ENCODE measurements around the gene TTC39C. TPM values are rescaled to one million over a fixed set of nuclear protein-coding genes. Genes with fewer than 3 reads are reported as not detected.

TTC39C gene
- total and polyA plus RNA-seq, 2 donors (not counting 1 experiment from before 2014, with no cell fraction given), result 15.8 to 32.0 TPM

DNA sequence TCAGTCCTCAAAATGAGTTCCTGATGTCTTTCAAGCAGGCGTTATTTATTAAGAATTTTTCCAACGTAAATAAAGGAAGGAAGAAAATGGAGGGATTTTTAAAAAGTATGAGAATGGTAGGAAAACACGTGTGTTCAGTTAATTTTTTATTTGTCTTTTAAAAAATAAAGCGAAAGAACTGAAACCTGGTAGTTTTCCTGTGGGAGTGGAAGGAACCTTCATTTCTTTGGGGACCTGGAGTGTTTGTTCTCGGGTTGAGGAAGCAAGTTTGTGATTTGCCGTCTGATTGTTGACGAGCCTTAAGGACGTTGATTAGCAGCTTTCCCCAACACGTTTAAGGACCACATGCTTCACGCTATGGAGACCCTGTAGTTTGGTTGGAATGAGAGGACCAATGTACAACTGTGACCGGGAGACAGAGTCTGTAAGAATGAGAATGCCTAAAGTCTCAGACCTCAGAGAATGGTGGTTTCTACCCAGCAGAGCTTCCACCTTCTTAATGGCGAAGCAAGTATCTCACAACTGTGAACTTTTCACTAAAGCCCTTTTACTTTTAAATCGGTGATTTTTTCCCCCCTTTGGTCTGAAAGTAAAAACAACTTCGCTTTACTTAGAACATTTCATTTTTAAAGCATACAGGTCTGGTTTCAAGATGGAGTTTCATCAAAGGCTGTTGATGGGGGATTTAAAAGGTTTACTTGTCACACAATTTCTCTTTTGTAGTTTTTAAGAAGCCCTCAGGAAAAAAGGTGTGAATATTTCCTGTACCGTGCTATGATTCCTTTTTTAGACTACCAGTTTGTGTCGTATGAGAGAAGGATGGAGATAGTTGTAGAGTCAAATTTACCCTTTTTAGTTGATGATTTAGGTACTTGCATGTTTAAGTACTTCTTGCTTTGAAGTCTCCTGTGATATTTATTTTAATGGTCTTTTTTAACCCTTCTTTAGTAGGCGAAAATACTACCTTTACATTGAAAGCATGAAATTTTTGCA lies 1.4 kb downstream of the TTC39C start:
- no peaks in the 10 kb centered on the region for H3K9me3 ChIP-seq (ENCODE audit: control insufficient read depth, insufficient read depth, low read depth, low read length)
- peak overlapping the region; percentile 67 for H3K4me2 ChIP-seq (ENCODE audit: extremely low read depth, insufficient read depth, low read length)
- H3K27me3 ChIP-seq (ENCODE audit: control insufficient read depth, insufficient read depth, low read length), result no peaks in the 10 kb centered on the region
- no peaks in the 10 kb centered on the region for H3K4me1 ChIP-seq (ENCODE audit: control insufficient read depth, extremely low read depth, insufficient read depth, low read length)
- no peak overlapping the region for H3K9ac ChIP-seq (ENCODE audit: insufficient read depth, low read length)
- H3K27ac ChIP-seq (ENCODE audit: insufficient read depth, low read length), result peak overlapping the region; percentile 81
- TF ChIP-seq CTCF (conservative IDR thresholded peaks at IDR 0.05 in 1 of 2, IDR thresholded peaks at IDR 0.05 in 1 of 2; ENCODE audit: low read depth in 1 of 2, low read length in 2 of 2) (no peak), EZH2 (IDR thresholded peaks at IDR 0.05; ENCODE audit: low read length, missing control alignments) (no peak)
- no peak for DNase-seq (ENCODE audit: low read depth in 2 of 2)
- H2AFZ ChIP-seq (ENCODE audit: low read length), result no peak overlapping the region
- H3K4me3 ChIP-seq (replicated peaks in 1 of 4; ENCODE audit: control extremely low read depth in 1 of 4, insufficient read depth in 1 of 4, low read depth in 3 of 4, low read length in 4 of 4), result peak overlapping the region; percentile 70 to 93 (median 82)
- no peaks in the 10 kb centered on the region for H3K36me3 ChIP-seq (ENCODE audit: control insufficient read depth, insufficient read depth, low read length)
- H3K79me2 ChIP-seq (ENCODE audit: control insufficient read depth, insufficient read depth, low read length), result peaks cover 19% of the 10 kb centered on the region
- no peaks in the 10 kb centered on the region for H4K20me1 ChIP-seq (ENCODE audit: control insufficient read depth, extremely low read depth, insufficient read depth, low read length)

GRCh38 chr18:24016643-24017042 lies 2.1 kb downstream of the TTC39C start:
- H3K9me3 ChIP-seq (ENCODE audit: control insufficient read depth, insufficient read depth, low read depth, low read length), result no peaks in the 10 kb centered on the region
- H3K4me3 ChIP-seq (replicated peaks in 1 of 4; ENCODE audit: control extremely low read depth in 1 of 4, insufficient read depth in 1 of 4, low read depth in 3 of 4, low read length in 4 of 4), result peak overlapping the region in 2 of 4 experiments; percentile 88 to 93
- TF ChIP-seq EZH2 (IDR thresholded peaks at IDR 0.05; ENCODE audit: low read length, missing control alignments), result no peak
- peak; percentile 27 to 44 for TF ChIP-seq CTCF (conservative IDR thresholded peaks at IDR 0.05 in 1 of 2, IDR thresholded peaks at IDR 0.05 in 1 of 2; ENCODE audit: low read depth in 1 of 2, low read length in 2 of 2)

DNA sequence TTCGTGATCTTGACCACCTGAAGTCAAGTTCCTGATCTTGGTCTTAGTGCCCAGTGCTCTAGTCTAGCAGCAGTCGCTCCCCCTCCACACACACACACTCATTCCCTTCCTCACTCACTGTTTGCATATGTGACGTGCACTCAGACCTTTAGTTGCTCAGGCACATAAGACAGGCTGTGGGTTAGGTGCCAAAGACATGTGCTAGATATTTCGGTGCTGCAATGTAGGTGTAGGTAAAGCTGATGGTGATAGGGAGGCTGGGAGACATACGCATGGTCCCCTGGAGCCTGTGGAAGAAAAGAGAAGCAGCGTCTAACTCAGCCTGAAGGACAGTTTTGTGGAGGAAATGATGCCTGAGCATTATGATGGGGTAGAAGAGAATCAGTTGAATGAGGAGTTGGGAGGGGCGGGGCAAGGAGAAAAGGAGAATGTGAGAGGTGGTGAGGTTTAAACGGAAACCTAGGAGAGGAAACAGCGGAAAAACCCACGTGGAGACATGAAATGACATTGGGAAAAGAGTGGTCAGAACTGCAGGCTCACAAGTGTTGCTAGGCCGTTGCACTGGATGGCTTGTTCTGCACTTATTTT lies 3.8 kb downstream of the TTC39C start:
- H3K4me1 ChIP-seq (ENCODE audit: control insufficient read depth, extremely low read depth, insufficient read depth, low read length), result peaks cover 2% of the 10 kb centered on the region
- no peak overlapping the region for H3K9ac ChIP-seq (ENCODE audit: insufficient read depth, low read length)
- no peak overlapping the region for H3K4me3 ChIP-seq (replicated peaks in 1 of 4; ENCODE audit: control extremely low read depth in 1 of 4, insufficient read depth in 1 of 4, low read depth in 3 of 4, low read length in 4 of 4)
- H4K20me1 ChIP-seq (ENCODE audit: control insufficient read depth, extremely low read depth, insufficient read depth, low read length), result no peaks in the 10 kb centered on the region
- no peak overlapping the region for H2AFZ ChIP-seq (ENCODE audit: low read length)
- H3K9me3 ChIP-seq (ENCODE audit: control insufficient read depth, insufficient read depth, low read depth, low read length), result no peaks in the 10 kb centered on the region
- H3K36me3 ChIP-seq (ENCODE audit: control insufficient read depth, insufficient read depth, low read length), result no peaks in the 10 kb centered on the region
- no peak overlapping the region for H3K4me2 ChIP-seq (ENCODE audit: extremely low read depth, insufficient read depth, low read length)
- TF ChIP-seq CTCF (conservative IDR thresholded peaks at IDR 0.05 in 1 of 2, IDR thresholded peaks at IDR 0.05 in 1 of 2; ENCODE audit: low read depth in 1 of 2, low read length in 2 of 2) (no peak), EZH2 (IDR thresholded peaks at IDR 0.05; ENCODE audit: low read length, missing control alignments) (no peak)
- DNase-seq (ENCODE audit: low read depth in 2 of 2), result no peak
- no peaks in the 10 kb centered on the region for H3K27me3 ChIP-seq (ENCODE audit: control insufficient read depth, insufficient read depth, low read length)
- peaks cover 21% of the 10 kb centered on the region for H3K79me2 ChIP-seq (ENCODE audit: control insufficient read depth, insufficient read depth, low read length)
- no peak overlapping the region for H3K27ac ChIP-seq (ENCODE audit: insufficient read depth, low read length)

More at GRCh38 chr18:24016643-24017042, 2.1 kb downstream of the TTC39C start:
- no peak overlapping the region for H3K4me2 ChIP-seq (ENCODE audit: extremely low read depth, insufficient read depth, low read length)
- no peak overlapping the region for H3K27ac ChIP-seq (ENCODE audit: insufficient read depth, low read length)
- DNase-seq (ENCODE audit: low read depth in 2 of 2), result no peak
- no peak overlapping the region for H3K9ac ChIP-seq (ENCODE audit: insufficient read depth, low read length)
- peaks cover 19% of the 10 kb centered on the region for H3K79me2 ChIP-seq (ENCODE audit: control insufficient read depth, insufficient read depth, low read length)
- no peaks in the 10 kb centered on the region for H3K4me1 ChIP-seq (ENCODE audit: control insufficient read depth, extremely low read depth, insufficient read depth, low read length)
- no peaks in the 10 kb centered on the region for H3K27me3 ChIP-seq (ENCODE audit: control insufficient read depth, insufficient read depth, low read length)
- H4K20me1 ChIP-seq (ENCODE audit: control insufficient read depth, extremely low read depth, insufficient read depth, low read length), result no peaks in the 10 kb centered on the region
- H3K36me3 ChIP-seq (ENCODE audit: control insufficient read depth, insufficient read depth, low read length), result no peaks in the 10 kb centered on the region
- no peak overlapping the region for H2AFZ ChIP-seq (ENCODE audit: low read length)
